Measurements from ENCODE around the gene ATF5.

ATF5 gene

DNA sequence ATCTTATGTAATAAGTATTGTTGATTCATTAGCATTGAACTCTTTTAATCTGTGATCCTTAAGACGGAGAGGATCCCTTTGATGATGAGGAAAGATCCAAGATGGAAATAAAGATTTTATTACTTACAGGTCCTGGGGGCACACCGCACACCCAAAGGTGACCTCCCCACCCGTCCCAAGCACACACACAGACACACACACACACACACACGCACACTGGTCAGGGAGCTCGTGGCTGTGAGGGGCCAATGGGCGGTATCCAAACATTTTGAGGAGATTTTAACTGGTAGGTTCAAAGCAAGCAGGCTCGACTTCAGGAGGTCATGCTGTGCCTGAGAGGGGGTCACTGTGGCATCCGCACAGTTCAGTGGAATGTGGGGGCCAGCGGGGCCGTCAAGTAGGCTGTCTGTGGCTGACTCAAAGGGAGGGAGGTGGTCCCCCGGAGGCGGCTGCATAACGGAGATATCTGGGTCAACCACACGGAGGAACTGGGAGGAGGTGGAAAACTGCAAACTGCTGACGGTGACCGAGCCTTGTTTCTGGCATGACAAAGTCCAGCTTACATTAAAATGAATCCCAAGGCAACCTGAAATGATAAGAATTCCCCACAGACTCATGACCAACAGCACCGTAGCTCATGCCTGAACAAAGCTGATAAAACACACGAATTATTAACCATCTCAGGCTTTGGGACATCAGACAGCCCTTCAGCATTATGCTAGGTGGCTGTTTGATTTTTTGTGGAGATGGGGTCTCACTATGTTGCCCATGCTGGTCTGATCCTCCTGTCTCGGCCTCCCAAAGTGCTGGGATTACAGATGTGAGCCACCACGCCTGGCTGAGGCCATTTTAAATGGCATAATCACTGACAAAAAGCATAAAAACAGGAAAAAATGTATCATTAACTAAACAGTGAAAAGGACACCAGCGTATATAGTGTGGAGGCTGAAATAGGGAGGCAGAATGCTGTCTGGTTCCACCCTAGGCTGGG, 52.9 kb downstream of the ATF5 start:
- DNase-seq = no peak
